Nephron progenitor cell (in vitro differentiated cells): ENCODE data around the gene TNNT3.

ENCODE experiments used
- DNase-seq: peaks from one replicate; pipeline ENCODE4 v3.0.0; 2021
- H3K27ac Mint-ChIP-seq: 2 replicates; pipeline ENCODE4 v1.8.0; 2021; ENCODE audit warnings: mild to moderate bottlenecking, moderate library complexity, mixed read lengths
- H3K27me3 Mint-ChIP-seq: 2 replicates; pipeline ENCODE4 v1.8.0; 2021; ENCODE audit warnings: mild to moderate bottlenecking, low read depth, mixed read lengths; ENCODE audit not compliant: poor library complexity
- H3K36me3 Mint-ChIP-seq: 2 replicates; pipeline ENCODE4 v1.8.0; 2021; ENCODE audit warnings: low read depth, mixed read lengths
- H3K4me1 Mint-ChIP-seq: 2 replicates; pipeline ENCODE4 v1.8.0; 2021; ENCODE audit warnings: mixed read lengths
- H3K4me3 Mint-ChIP-seq: 2 replicates; pipeline ENCODE4 v1.8.0; 2021; ENCODE audit warnings: mild to moderate bottlenecking, moderate library complexity, mixed read lengths
- H3K9me3 Mint-ChIP-seq: 2 replicates; pipeline ENCODE4 v1.8.0; 2021; ENCODE audit warnings: mild to moderate bottlenecking, moderate library complexity, mixed read lengths
- TF ChIP-seq, protein P1 (sequence below): fragments of 200-600 bp; sonication (generic); IDR thresholded peaks from 2 replicates; pipeline ENCODE4 v1.5.0; 2021; ENCODE audit warnings: antibody characterized with exemption

Gene TNNT3

DNA sequence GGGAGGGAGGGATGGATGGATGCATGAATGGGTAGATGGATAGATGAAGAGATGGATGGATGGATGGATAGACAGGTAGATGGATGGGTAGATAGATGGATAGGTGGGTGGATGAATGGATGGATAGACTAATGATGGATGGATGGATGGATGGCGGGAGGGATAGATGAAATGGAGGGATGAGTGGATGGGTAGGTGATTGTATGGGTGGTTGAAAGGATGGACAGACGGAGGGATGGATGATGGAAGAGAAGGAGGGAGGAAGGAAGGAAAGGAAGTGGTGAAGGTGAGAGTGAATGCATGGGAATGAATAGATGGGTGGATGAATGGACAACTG lies 3.7 kb upstream of the TNNT3 start:
- H3K9me3 Mint-ChIP-seq = no peaks in the 10 kb centered on the region
- TF ChIP-seq, protein P1, sequence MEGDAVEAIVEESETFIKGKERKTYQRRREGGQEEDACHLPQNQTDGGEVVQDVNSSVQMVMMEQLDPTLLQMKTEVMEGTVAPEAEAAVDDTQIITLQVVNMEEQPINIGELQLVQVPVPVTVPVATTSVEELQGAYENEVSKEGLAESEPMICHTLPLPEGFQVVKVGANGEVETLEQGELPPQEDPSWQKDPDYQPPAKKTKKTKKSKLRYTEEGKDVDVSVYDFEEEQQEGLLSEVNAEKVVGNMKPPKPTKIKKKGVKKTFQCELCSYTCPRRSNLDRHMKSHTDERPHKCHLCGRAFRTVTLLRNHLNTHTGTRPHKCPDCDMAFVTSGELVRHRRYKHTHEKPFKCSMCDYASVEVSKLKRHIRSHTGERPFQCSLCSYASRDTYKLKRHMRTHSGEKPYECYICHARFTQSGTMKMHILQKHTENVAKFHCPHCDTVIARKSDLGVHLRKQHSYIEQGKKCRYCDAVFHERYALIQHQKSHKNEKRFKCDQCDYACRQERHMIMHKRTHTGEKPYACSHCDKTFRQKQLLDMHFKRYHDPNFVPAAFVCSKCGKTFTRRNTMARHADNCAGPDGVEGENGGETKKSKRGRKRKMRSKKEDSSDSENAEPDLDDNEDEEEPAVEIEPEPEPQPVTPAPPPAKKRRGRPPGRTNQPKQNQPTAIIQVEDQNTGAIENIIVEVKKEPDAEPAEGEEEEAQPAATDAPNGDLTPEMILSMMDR = no peak
- H3K4me3 Mint-ChIP-seq = no peak overlapping the region
- no peak for DNase-seq
- H3K4me1 Mint-ChIP-seq = peaks cover 23% of the 10 kb centered on the region
- no peaks in the 10 kb centered on the region for H3K36me3 Mint-ChIP-seq
- no peak overlapping the region for H3K27ac Mint-ChIP-seq
- peaks cover 10% of the 10 kb centered on the region for H3K27me3 Mint-ChIP-seq

DNA sequence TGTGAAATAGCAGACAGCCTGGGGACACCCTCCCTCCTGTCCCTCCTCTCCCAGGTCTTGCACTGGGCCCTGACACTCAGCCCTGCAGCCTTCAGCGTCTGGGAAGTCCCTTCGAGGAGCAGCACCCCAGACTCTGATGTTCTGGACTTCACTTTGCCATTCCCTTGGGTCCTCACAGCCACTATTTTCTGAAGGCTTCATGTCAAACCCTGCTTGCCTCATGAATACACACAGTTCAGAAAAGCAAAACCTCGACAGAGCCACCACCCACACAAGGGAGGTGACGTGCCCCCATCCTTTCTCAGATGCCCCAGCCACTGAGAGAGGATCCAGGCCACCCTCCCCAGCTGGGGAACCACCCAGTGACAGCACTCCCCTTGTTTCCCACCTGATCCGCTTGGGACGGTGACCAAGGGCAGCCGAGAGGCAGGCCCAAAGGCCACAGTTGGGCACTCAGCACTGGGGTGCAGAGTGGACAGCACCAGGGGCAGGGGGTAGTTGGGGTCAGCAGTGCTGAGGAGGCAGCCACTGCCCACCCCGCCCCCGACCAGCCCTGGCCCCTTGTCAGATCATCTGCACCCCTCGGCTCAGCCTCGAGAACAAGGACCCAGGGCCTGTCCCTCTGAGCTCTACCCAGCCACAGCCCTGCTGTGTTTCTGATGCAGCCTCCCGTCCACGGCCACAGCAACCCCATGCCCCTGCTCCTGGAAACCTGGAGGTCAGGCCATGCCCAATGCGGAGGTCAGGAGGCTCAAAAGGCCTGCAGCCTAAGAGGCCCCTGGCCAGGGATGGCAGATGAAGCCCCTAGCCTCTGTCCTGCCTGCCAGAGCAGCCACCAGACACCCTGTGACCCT lies 3.1 kb upstream of the TNNT3 start:
- H3K4me1 Mint-ChIP-seq = peaks cover 26% of the 10 kb centered on the region
- no peaks in the 10 kb centered on the region for H3K36me3 Mint-ChIP-seq
- H3K4me3 Mint-ChIP-seq = no peak overlapping the region
- TF ChIP-seq, protein P1 = no peak
- H3K9me3 Mint-ChIP-seq = no peaks in the 10 kb centered on the region
- no peak for DNase-seq
- H3K27ac Mint-ChIP-seq = no peak overlapping the region
- H3K27me3 Mint-ChIP-seq = peaks cover 10% of the 10 kb centered on the region

DNA sequence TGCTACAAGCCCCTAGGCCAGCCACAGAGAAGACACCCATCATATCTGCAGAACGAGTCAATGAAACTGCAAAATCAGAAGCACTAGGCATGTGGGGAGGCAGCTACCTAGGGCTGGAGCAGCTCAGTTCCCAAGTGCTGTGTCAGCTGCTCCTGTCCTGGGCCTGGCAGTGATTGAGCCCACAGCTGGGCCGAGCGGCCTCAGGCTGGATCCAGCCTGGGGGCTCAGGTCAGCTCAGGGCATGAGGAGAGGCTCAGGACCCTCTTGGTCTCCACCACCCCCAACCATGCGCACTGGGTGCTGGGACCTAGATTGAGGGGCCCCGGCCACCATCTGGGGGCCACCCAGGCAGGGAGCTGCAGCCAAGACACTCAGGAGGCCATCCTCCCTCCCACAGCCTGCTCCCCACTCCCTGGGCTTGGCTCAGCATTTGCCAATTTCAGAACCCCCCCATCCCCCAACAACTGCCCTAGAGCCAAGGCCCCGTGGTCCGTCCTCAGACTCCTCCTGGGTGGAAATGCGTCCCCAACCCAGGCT lies 2.4 kb upstream of the TNNT3 start:
- TF ChIP-seq, protein P1 = no peak

DNA sequence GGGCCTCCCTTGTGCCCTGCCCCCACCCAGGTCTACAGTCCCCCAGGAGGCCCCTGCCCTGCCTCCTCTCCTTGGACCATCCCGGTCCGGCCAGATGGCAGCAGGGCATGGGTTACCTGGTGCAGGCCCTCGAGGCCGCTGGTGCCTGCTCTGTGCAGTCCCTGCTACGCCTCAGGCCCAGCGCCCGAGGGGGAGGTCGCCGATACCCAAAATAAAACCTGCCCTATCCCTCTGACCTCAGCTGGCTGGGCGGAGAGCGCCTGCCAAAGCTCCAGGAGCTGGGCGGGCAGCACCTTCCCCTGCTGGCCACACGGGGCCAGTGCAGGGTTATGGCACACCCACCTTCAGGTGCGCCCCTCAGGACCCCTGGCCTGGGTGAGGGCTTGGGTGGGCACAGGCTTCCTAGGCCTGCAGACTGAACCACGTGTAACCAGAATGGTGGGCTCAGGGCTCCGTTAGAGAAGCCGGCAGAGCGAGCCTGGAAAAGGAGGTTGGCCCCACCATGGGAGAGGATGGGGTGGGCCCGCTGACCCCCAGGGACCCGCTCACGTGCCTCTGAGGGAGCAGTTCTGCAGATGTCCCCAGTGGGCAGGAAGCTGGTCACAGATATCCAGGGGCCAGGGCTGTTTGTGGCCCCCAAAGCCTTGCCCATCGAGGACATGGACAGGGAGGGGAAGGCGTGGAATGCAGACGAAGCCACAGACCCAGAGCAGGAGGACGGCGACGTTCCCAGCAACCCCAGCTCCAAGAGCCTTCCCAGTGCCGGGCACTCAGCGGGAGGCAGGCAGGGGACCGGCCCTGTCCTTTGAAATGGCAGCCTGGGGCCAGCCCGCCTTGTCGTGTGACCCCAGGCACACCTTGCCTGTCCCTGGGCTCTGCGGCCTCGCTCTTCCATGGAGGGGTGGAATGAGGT lies 1.7 kb upstream of the TNNT3 start:
- Mint-ChIP-seq H3K27me3 (peaks cover 7% of the 10 kb centered on the region), H3K4me1 (peaks cover 35% of the 10 kb centered on the region), H3K27ac (no peak overlapping the region), H3K9me3 (no peaks in the 10 kb centered on the region), H3K36me3 (no peaks in the 10 kb centered on the region), H3K4me3 (no peak overlapping the region)
- TF ChIP-seq, protein P1 = peak; percentile 53
- no peak for DNase-seq

More for the DNA sequence above, 2.4 kb upstream of the TNNT3 start:
- Mint-ChIP-seq H3K36me3 (no peaks in the 10 kb centered on the region), H3K4me3 (no peak overlapping the region), H3K4me1 (peaks cover 31% of the 10 kb centered on the region), H3K27me3 (peaks cover 10% of the 10 kb centered on the region), H3K27ac (no peak overlapping the region), H3K9me3 (no peaks in the 10 kb centered on the region)
- DNase-seq = no peak

DNA sequence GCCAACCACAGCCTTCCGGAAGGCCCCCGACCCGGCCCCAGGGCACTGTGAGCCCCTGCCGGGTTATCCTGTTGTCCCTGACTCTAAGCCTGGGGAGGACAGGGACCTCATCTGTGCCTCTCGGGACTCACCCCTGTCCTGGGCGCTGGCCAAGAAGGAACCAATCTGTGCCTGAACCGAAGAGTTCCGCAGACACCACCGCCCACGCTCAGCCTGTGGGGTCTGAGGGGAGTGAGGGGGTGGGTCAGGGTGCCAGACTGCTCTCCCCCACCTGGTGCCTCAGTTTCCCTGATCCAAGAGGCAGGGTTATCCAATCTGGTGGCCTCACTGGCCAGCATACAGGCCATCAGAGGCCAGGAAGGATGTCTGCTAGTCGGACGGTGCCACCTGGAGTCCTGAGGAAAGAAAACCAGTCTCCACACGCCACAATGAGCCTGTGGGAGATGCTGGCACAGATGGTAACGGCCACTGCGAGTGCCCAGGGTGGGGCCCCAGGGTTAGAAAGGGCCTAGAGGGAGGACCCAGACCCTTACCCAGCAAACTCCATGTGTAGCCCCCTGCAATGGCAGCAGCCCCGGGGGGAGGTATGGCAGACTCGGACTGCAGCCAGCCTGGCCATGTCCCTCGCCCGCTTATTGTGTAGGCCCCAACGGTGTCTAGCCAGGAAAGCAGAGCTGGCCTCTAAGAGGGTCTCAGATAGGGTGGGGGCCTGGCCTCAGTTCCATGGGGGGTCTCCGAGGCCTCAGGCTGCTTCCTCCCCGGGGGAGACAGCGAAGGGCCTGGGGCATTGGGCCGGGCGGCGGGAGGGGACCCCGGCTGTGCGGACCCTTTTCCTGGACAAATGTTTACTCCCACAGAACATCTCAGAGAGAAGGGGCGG lies 827 bp upstream of the TNNT3 start:
- H3K4me1 Mint-ChIP-seq = peaks cover 43% of the 10 kb centered on the region
- H3K27me3 Mint-ChIP-seq = peaks cover 6% of the 10 kb centered on the region
- H3K9me3 Mint-ChIP-seq = no peaks in the 10 kb centered on the region
- no peak overlapping the region for H3K4me3 Mint-ChIP-seq
- H3K36me3 Mint-ChIP-seq = no peaks in the 10 kb centered on the region
- TF ChIP-seq, protein P1 = no peak
- H3K27ac Mint-ChIP-seq = no peak overlapping the region
- no peak for DNase-seq
